Smooth muscle cell (in vitro differentiated cells): Measurements from ENCODE around the gene KIF3A. TPM values are rescaled to one million over a fixed set of nuclear protein-coding genes. Genes with fewer than 3 reads are reported as not detected.
"Not testable (repeated sequence)": the region's sequence is repeated elsewhere in the genome, so short reads cannot be mapped to it uniquely, and the experiment has no call there.

Experiments used
- DNase-seq: peaks from one replicate; lab custom pipeline; 2025; ENCODE audit not compliant: unreplicated experiment; lab: John Stamatoyannopoulos, UW
- H2AFZ ChIP-seq: fragments of 200-600 bp; sonication (generic); 2 replicates; pipeline ENCODE4 v1.6.0; 2016; ENCODE audit warnings: antibody characterized with exemption, low read depth, mild to moderate bottlenecking
- H3F3A ChIP-seq: fragments of 200-600 bp; sonication (generic); 2 replicates; pipeline ENCODE4 v1.6.0; 2017; ENCODE audit warnings: antibody characterized with exemption, low read depth
- H3K27ac ChIP-seq: fragments of 200-600 bp; sonication (generic); 2 replicates; pipeline ENCODE4 v1.5.1; 2016; ENCODE audit warnings: low read depth, mild to moderate bottlenecking
- H3K27me3 ChIP-seq: fragments of 200-600 bp; sonication (generic); 2 replicates; pipeline ENCODE4 v1.6.1; 2016; ENCODE audit warnings: low read depth, mild to moderate bottlenecking
- H3K36me3 ChIP-seq: fragments of 200-600 bp; sonication (generic); 2 replicates; pipeline ENCODE4 v1.5.1; 2016; ENCODE audit warnings: low read depth
- H3K4me1 ChIP-seq: fragments of 200-600 bp; sonication (generic); 2 replicates; pipeline ENCODE4 v1.5.1; 2016; ENCODE audit warnings: low read depth
- H3K4me2 ChIP-seq: fragments of 200-600 bp; sonication (generic); 2 replicates; pipeline ENCODE4 v1.6.0; 2016; ENCODE audit warnings: mild to moderate bottlenecking
- H3K4me3 ChIP-seq: fragments of 200-600 bp; sonication (generic); 2 replicates; pipeline ENCODE4 v1.5.1; 2016; ENCODE audit warnings: mild to moderate bottlenecking
- H3K79me2 ChIP-seq: fragments of 200-600 bp; sonication (generic); 2 replicates; pipeline ENCODE4 v1.6.0; 2016; ENCODE audit warnings: low read depth, mild to moderate bottlenecking
- H3K9ac ChIP-seq: fragments of 200-600 bp; sonication (generic); 2 replicates; pipeline ENCODE4 v1.6.0; 2016; ENCODE audit warnings: low read depth
- H3K9me3 ChIP-seq: fragments of 200-600 bp; sonication (generic); replicated peaks from 2 replicates; pipeline ENCODE4 v1.5.1; 2016; ENCODE audit warnings: low read depth
- H4K20me1 ChIP-seq: fragments of 200-600 bp; sonication (generic); 2 replicates; pipeline ENCODE4 v1.6.0; 2016; ENCODE audit warnings: low read depth
- CTCF ChIP-seq: fragments of 200-600 bp; sonication (generic); IDR thresholded peaks from 2 replicates; pipeline ENCODE4 v1.5.1; 2017; ENCODE audit warnings: borderline replicate concordance, mild to moderate bottlenecking, antibody characterized with exemption; ENCODE audit not compliant: insufficient read depth, poor library complexity, severe bottlenecking
- WGBS: methylation state at CpG from one replicate; pipeline ENCODE4 v1.1.7; 2016; ENCODE audit warnings: low lambda C conversion rate; 5-methylcytosine and 5-hydroxymethylcytosine counted together
- polyA plus RNA-seq: library from polyadenylated mRNA; unstranded; fragments of >200 nt; fragmentation: Nextera tagmentation; extraction: Ambion mirVana; gene quantifications from 2 replicates; pipeline ENCODE4 v1.2.1, GENCODE V29; 2016
- total RNA-seq: library from RNA; depleted of rRNA; stranded (reverse); fragments of >200 nt; gene quantifications from 2 replicates; pipeline ENCODE4 v1.2.3, GENCODE V29; 2014

Gene KIF3A
- total and polyA plus RNA-seq, 2 experiments from 2014 or later: 12.6 to 21.4 TPM

- Histone ChIP-seq H3K9me3 (no peaks in the 10 kb centered on the region), H3K9ac (no peak overlapping the region), H3K36me3 (no peaks in the 10 kb centered on the region), H3K4me1 (no peaks in the 10 kb centered on the region), H3K79me2 (no peaks in the 10 kb centered on the region), H3K4me3 (no peak overlapping the region), H4K20me1 (no peaks in the 10 kb centered on the region), H3K27ac (no peak overlapping the region), H3K4me2 (no peak overlapping the region), H3K27me3 (no peaks in the 10 kb centered on the region), H2AFZ (no peak overlapping the region), H3F3A (no peaks in the 10 kb centered on the region)
- TF ChIP-seq CTCF: no peak
- no peak for DNase-seq
Measured at GRCh38 chr5:132692632-132692967, 44.7 kb downstream of the KIF3A start.

- H3K4me3 ChIP-seq: not testable (repeated sequence)
Measured at GRCh38 chr5:132691755-132692631, 45.4 kb downstream of the KIF3A start.

GRCh38 chr5:132690156-132690555 is 47.2 kb downstream of the KIF3A start:
- no peaks in the 10 kb centered on the region for H3F3A ChIP-seq
- H3K4me2 ChIP-seq: no peak overlapping the region
- no peaks in the 10 kb centered on the region for H3K4me1 ChIP-seq
- no peak overlapping the region for H3K27ac ChIP-seq
- H3K9ac ChIP-seq: no peak overlapping the region
- no peaks in the 10 kb centered on the region for H3K27me3 ChIP-seq
- no peak for TF ChIP-seq CTCF
- H2AFZ ChIP-seq: no peak overlapping the region
- H3K4me3 ChIP-seq: no peak overlapping the region
- no peaks in the 10 kb centered on the region for H3K9me3 ChIP-seq
- DNase-seq: no peak
- H4K20me1 ChIP-seq: no peaks in the 10 kb centered on the region
- 97% methylated on average over 3 of the region's 3 CpGs for WGBS
- no peaks in the 10 kb centered on the region for H3K36me3 ChIP-seq
- no peaks in the 10 kb centered on the region for H3K79me2 ChIP-seq

More at GRCh38 chr5:132691755-132692631, 45.4 kb downstream of the KIF3A start:
- H3K27me3 ChIP-seq, H3K9ac ChIP-seq, H3K4me1 ChIP-seq, H3K79me2 ChIP-seq, H3F3A ChIP-seq, H3K27ac ChIP-seq, H3K36me3 ChIP-seq, H4K20me1 ChIP-seq, H3K9me3 ChIP-seq, H2AFZ ChIP-seq, H3K4me2 ChIP-seq, DNase-seq: not testable (repeated sequence)
- WGBS: 74% methylated on average over 5 of the region's 5 CpGs

- Histone ChIP-seq H3K9me3 (no peaks in the 10 kb centered on the region), H4K20me1 (no peaks in the 10 kb centered on the region), H3K4me2 (no peak overlapping the region), H3K4me1 (no peaks in the 10 kb centered on the region), H3K9ac (no peak overlapping the region), H3K79me2 (no peaks in the 10 kb centered on the region), H3K27ac (no peak overlapping the region), H3K36me3 (no peaks in the 10 kb centered on the region), H2AFZ (no peak overlapping the region), H3K4me3 (no peak overlapping the region), H3F3A (no peaks in the 10 kb centered on the region), H3K27me3 (no peaks in the 10 kb centered on the region)
- 88% methylated on average over 7 of the region's 7 CpGs for WGBS
- DNase-seq: no peak
- TF ChIP-seq CTCF: no peak
Measured at GRCh38 chr5:132689513-132689912, 47.8 kb downstream of the KIF3A start.
